ES-I3 (cell line): Measurements from ENCODE around the gene ACTRT2.

Experiments
- H3K36me3 ChIP-seq: 2 replicates; pipeline ENCODE4 v1.6.1; 2013; ENCODE audit warnings: mild to moderate bottlenecking, low read length, control low read depth, moderate library complexity; ENCODE audit not compliant: insufficient read depth
- H3K4me1 ChIP-seq: 2 replicates; pipeline ENCODE4 v1.6.1; 2013; ENCODE audit warnings: mild to moderate bottlenecking, control low read depth, low read length; ENCODE audit not compliant: insufficient read depth
- H3K9ac ChIP-seq: 2 replicates; pipeline ENCODE4 v1.6.1; 2013; ENCODE audit warnings: low read depth, mild to moderate bottlenecking, low read length, moderate library complexity
- H3K9me3 ChIP-seq: 2 replicates; pipeline ENCODE4 v1.6.1; 2013; ENCODE audit warnings: mild to moderate bottlenecking, low read length, moderate library complexity; ENCODE audit not compliant: control insufficient read depth, insufficient read depth

ACTRT2 gene

GRCh38 chr1:2980073-2980791, 41.0 kb upstream of the ACTRT2 start:
- no peaks in the 10 kb centered on the region for H3K9me3 ChIP-seq
- H3K36me3 ChIP-seq = no peaks in the 10 kb centered on the region
- H3K9ac ChIP-seq = no peak overlapping the region
- no peaks in the 10 kb centered on the region for H3K4me1 ChIP-seq

DNA sequence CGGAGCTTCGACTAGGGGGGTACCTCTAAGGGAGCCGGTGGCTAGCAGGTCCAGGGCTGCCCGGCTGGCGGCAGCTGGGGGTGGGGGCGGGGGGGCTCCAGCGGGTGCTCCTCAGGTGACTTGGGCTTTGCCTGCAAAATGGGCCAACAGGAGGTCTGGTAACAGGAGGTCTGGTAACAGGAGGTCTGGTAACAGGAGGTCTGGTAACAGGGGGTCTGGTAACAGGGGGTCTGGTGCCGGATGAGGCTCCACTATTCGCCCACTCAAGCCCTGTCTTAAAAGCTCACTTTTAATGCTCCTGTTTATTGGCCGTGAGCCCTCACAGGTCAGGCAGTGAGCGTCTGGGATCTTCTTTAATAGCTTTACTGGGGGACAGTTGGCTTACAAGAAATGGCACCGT, 40.4 kb upstream of the ACTRT2 start:
- H3K4me1 ChIP-seq = no peaks in the 10 kb centered on the region
- no peaks in the 10 kb centered on the region for H3K9me3 ChIP-seq
- H3K9ac ChIP-seq = no peak overlapping the region
- H3K36me3 ChIP-seq = no peaks in the 10 kb centered on the region

- H3K9me3 ChIP-seq = no peaks in the 10 kb centered on the region
- H3K9ac ChIP-seq = no peak overlapping the region
- H3K4me1 ChIP-seq = no peaks in the 10 kb centered on the region
- no peaks in the 10 kb centered on the region for H3K36me3 ChIP-seq
Observed at GRCh38 chr1:2981388-2981787, 39.9 kb upstream of the ACTRT2 start.

- Histone ChIP-seq H3K9me3 (no peaks in the 10 kb centered on the region), H3K4me1 (no peaks in the 10 kb centered on the region), H3K9ac (no peak overlapping the region), H3K36me3 (no peaks in the 10 kb centered on the region)
Observed at GRCh38 chr1:2981981-2982614, 39.2 kb upstream of the ACTRT2 start.

GRCh38 chr1:2982615-2983318, 38.5 kb upstream of the ACTRT2 start:
- H3K9me3 ChIP-seq = no peaks in the 10 kb centered on the region

DNA sequence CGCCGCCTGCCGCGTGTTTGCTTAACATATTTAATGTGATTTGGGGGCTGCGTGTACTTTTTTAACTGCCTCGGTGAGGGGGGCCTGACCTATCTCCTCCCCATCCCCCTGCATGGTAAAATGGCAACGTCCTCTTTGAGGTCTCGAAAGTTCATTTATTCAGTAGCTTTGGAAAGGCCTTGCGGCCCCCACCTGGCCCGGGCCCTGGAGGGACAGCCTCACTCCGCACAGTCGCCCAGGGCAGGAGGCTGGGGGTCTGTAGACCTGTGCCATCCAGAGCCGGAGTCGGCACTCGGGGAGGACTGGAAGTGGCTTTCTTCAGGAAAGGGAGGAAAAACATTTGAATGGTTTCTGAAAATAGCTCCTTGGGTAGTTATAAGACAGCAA, 38.0 kb upstream of the ACTRT2 start:
- H3K9me3 ChIP-seq = no peaks in the 10 kb centered on the region
- H3K9ac ChIP-seq = no peak overlapping the region
- H3K4me1 ChIP-seq = no peaks in the 10 kb centered on the region
- no peaks in the 10 kb centered on the region for H3K36me3 ChIP-seq

More at GRCh38 chr1:2982615-2983318, 38.5 kb upstream of the ACTRT2 start:
- H3K36me3 ChIP-seq = no peaks in the 10 kb centered on the region
- no peaks in the 10 kb centered on the region for H3K4me1 ChIP-seq
- H3K9ac ChIP-seq = no peak overlapping the region

DNA sequence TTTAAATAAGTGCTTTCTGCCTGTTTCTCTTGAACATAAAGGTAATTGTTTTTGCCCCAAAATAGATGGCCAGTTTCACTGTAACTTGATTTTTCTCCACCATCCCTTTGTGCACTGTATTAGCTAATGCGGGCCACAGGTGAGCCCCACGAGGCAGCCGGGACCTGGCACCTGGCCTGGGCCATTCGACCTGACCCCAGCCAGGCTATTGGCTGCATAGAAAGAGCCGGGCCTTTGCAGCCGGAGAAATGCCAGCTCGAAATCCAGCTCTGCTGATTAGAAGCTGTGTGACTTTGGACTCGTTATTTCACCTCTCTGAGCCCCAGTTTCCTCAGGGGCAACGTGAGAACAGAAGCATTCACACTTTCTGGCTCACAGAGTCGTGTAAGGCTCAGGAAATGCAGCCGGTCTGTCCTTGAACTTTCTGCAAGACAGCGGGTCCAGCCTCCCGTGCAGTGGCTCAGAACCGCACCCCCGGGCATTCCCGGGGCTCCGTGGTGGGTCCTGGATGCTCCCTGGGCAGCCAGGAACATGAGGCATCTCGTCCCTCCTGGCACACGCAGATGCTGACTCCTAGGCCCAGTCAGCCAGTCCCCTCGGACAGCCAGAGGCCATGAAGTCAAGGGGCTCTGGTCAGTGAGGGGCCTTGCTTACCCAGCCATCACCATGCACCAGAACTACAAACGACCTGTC, 37.4 kb upstream of the ACTRT2 start:
- Histone ChIP-seq H3K36me3 (no peaks in the 10 kb centered on the region), H3K9ac (no peak overlapping the region), H3K9me3 (no peaks in the 10 kb centered on the region), H3K4me1 (no peaks in the 10 kb centered on the region)

DNA sequence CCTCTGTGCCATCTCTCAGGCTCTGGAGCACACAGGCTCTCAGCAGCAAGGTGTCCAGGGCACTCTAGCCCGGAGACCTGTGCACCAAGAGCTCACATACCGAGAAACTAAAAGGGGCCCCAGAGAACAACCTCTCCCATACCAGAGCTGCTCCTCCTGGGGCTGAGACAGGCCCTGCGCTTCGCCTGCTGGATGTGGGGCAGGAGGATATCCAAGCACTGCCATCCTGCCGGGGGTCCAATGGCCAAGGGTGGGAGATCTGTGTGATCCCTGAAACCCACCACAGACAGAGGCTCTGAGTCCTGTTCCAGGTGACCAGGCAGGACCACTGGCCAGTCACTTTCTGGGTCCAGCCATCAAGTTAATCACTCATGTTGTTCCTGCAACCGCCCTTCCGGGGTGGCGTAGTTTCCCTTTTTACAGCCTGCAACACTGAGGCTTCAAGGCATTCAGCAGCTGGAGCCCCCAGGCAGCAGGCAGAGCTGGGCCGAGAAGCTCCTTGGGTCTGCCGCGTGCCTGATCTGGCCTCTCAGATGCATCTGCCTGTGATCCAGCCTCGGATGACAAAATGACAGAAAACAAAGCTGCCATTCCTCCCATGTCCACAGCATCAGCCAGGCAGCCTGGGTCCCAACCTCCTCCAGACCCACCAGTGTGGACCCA, 36.7 kb upstream of the ACTRT2 start:
- no peaks in the 10 kb centered on the region for H3K4me1 ChIP-seq

GRCh38 chr1:2985067-2985561, 36.2 kb upstream of the ACTRT2 start:
- Histone ChIP-seq H3K9me3 (no peaks in the 10 kb centered on the region), H3K9ac (no peak overlapping the region), H3K4me1 (no peaks in the 10 kb centered on the region), H3K36me3 (no peaks in the 10 kb centered on the region)

More for the DNA sequence above, 36.7 kb upstream of the ACTRT2 start:
- Histone ChIP-seq H3K36me3 (no peaks in the 10 kb centered on the region), H3K9me3 (no peaks in the 10 kb centered on the region), H3K9ac (no peak overlapping the region)

DNA sequence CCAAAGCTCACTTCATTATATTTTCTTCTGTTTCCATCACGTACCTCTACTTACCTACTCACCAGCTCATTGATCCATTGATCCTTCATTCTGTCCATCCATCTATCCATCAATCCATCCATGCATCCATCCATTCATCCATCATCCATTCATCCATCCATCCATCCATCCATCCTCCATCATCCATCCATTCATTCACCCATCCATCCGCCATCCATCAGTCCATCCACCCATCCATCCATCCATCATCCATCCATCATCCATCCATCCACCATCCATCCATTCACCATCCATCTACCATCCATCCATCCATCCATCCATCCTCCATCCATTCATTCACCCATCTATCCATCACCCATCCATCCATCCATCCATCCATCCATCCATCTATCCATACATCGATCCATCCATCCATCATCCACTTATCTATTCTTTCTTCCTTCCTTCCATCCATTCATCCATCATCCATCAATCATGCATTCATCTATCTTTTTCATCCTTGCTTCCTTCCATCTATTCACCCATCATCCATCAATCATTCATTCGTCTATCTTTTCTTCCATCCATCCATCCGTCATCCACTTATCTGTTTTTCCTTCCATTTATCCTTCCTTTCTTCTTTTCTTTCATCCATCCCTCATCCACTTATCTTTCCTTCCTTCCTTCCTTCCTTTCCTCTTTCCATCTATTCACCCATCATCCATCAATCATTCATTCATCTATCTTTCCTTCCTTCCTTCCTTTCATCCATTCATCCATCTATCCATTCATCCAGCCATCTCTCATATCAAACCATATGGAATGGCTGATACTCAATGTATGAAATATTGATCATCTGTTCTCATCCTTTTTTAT, 35.3 kb upstream of the ACTRT2 start:
- no peaks in the 10 kb centered on the region for H3K9me3 ChIP-seq
- no peaks in the 10 kb centered on the region for H3K36me3 ChIP-seq
- no peak overlapping the region for H3K9ac ChIP-seq
- H3K4me1 ChIP-seq = no peaks in the 10 kb centered on the region

DNA sequence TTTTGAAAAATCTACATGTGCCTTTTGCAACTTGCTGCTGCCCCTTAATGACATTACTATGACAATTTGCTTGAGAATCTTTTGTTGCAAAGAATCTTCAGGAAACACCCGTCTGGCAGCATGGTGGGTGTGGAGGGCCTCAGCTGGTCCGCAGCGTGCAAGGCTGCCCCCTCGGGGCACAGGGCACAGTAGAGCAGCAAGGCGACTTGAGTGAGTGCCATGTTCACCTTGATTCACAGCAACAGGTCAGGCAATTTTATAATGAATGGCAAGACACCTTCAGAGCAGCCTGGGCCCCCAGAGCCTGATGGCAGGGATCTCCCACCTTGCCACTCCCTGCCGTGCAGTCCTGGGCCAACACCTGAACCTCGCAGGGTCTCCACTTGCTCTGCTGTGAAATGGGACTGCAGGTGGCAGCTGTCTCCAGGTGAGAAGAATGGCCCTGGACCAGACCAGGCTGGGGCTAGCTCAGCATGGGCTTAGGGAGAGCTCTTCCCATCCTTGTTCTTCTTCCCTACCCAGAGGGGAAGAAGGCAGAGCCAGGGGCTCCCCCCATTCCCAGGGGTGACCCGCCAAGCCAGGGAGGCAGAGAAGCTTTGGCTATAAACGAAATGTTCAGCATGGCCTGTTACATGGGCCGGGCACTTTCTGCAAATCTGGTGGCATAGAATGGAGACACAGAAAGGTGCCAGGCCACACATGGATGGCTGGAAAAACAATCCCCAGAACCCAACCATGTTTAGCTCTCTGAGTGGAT, 34.5 kb upstream of the ACTRT2 start:
- H3K4me1 ChIP-seq = no peaks in the 10 kb centered on the region
- no peaks in the 10 kb centered on the region for H3K36me3 ChIP-seq
- no peak overlapping the region for H3K9ac ChIP-seq
- H3K9me3 ChIP-seq = no peaks in the 10 kb centered on the region

GRCh38 chr1:2987773-2988172, 33.5 kb upstream of the ACTRT2 start:
- no peaks in the 10 kb centered on the region for H3K36me3 ChIP-seq
- H3K9me3 ChIP-seq = no peaks in the 10 kb centered on the region
- H3K4me1 ChIP-seq = no peaks in the 10 kb centered on the region
- no peak overlapping the region for H3K9ac ChIP-seq

GRCh38 chr1:2988256-2988655, 33.0 kb upstream of the ACTRT2 start:
- no peak overlapping the region for H3K9ac ChIP-seq
- H3K4me1 ChIP-seq = no peaks in the 10 kb centered on the region
- H3K36me3 ChIP-seq = no peaks in the 10 kb centered on the region
- no peaks in the 10 kb centered on the region for H3K9me3 ChIP-seq
